DND-41 (cell line): ENCODE measurements around the gene DNAH17.

Source experiments
- ATAC-seq: fragments of 200-7000 bp; cut with Tn5 transposase; 3 replicates; pipeline ENCODE4 v1.9.1; 2021; ENCODE audit warnings: low read depth; ENCODE audit not compliant: insufficient read depth
- DNase-seq: peaks from one replicate; pipeline ENCODE4 v3.0.0-alpha.2; 2020
- H2AFZ ChIP-seq: 2 replicates; pipeline ENCODE4 v1.6.0; 2012; ENCODE audit warnings: low read depth, low read length
- H3K27ac ChIP-seq: 2 replicates; pipeline ENCODE4 v1.5.1; 2012; ENCODE audit warnings: low read length, inconsistent platforms
- H3K27me3 ChIP-seq: fragments of 200-600 bp; sonication (generic); 2 replicates; pipeline ENCODE4 v1.6.0; 2012; ENCODE audit warnings: low read length, mild to moderate bottlenecking, inconsistent platforms; ENCODE audit not compliant: insufficient read depth, poor library complexity
- H3K36me3 ChIP-seq: 2 replicates; pipeline ENCODE4 v1.5.1; 2012; ENCODE audit warnings: low read length, inconsistent platforms; ENCODE audit not compliant: insufficient read depth
- H3K4me1 ChIP-seq: 2 replicates; pipeline ENCODE4 v1.5.1; 2012; ENCODE audit warnings: mild to moderate bottlenecking, low read length; ENCODE audit not compliant: insufficient read depth
- H3K4me2 ChIP-seq: 2 replicates; pipeline ENCODE4 v1.6.0; 2012; ENCODE audit warnings: mild to moderate bottlenecking, moderate library complexity, low read length, inconsistent platforms; ENCODE audit not compliant: insufficient read depth
- H3K4me3 ChIP-seq, 2 experiments: fragments of 200-600 bp in 1 of 2; shearing (Covaris generic) in 1 of 2; 2 replicates each; pipeline ENCODE4 v1.5.1; 2012 to 2016; ENCODE audit warnings: inconsistent platforms in 2 of 2, low read length in 2 of 2, mild to moderate bottlenecking in 2 of 2, low read depth in 1 of 2, moderate library complexity in 1 of 2
- H3K79me2 ChIP-seq: 2 replicates; pipeline ENCODE4 v1.6.0; 2012; ENCODE audit warnings: low read length, inconsistent platforms; ENCODE audit not compliant: insufficient read depth
- H3K9ac ChIP-seq: 2 replicates; pipeline ENCODE4 v1.6.0; 2012; ENCODE audit warnings: low read depth, mild to moderate bottlenecking, inconsistent platforms, low read length, moderate library complexity
- H3K9me3 ChIP-seq: 2 replicates; pipeline ENCODE4 v1.5.1; 2012; ENCODE audit warnings: low read length, moderate library complexity, mild to moderate bottlenecking, inconsistent platforms; ENCODE audit not compliant: insufficient read depth, severe bottlenecking
- H4K20me1 ChIP-seq: 2 replicates; pipeline ENCODE4 v1.6.0; 2012; ENCODE audit warnings: low read length; ENCODE audit not compliant: insufficient read depth
- EZH2 ChIP-seq: IDR thresholded peaks from 3 replicates; pipeline ENCODE4 v1.6.1; 2012; ENCODE audit warnings: borderline replicate concordance, low read depth, mild to moderate bottlenecking, moderate library complexity, low read length, inconsistent platforms; ENCODE audit not compliant: severe bottlenecking
- TF ChIP-seq, protein P1 (sequence below): IDR thresholded peaks from 2 replicates; pipeline ENCODE4 v1.5.1; 2012; ENCODE audit warnings: borderline replicate concordance, low read length, moderate library complexity, mild to moderate bottlenecking; ENCODE audit not compliant: poor library complexity, severe bottlenecking; ENCODE audit errors: extremely low read depth

DNAH17 gene

DNA sequence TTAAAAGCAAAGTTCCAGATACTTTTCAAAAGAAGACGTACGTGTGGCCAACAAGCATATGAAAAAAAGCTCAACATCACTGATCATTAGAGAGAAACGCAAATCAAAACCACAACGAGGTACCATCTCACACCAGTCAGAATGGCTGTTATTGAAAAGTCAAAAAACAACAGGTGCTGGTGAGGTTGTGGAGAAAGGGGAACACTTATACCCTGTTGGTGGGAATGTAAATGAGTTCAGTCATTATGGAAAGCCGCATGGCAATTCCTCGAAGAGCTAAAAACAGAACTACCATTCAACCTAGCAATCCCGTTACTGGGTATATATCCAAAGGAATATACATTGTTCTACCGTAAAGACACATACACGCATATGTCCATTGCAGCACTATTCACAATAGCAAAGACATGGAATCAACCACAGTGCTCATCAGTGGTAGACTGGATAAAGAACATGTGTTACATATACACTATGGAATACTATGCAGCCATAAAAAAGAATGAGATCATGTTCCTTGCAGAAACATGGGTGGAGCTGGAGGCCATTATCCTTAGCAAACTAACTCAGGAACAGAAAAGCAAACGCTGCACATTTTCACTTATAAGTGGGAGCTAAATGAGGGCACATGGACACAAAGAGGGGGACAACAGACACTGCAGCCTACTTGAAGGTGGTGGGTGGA lies 31.1 kb upstream of the DNAH17 start:
- H4K20me1 ChIP-seq: no peaks in the 10 kb centered on the region; the same call in 1 of the 2 replicates
- ATAC-seq (no peak), DNase-seq (no peak)
- no peak overlapping the region for H3K4me3 ChIP-seq
- peaks cover 6% of the 10 kb centered on the region for H3K27me3 ChIP-seq
- no peaks in the 10 kb centered on the region for H3K79me2 ChIP-seq
- TF ChIP-seq, protein P1, sequence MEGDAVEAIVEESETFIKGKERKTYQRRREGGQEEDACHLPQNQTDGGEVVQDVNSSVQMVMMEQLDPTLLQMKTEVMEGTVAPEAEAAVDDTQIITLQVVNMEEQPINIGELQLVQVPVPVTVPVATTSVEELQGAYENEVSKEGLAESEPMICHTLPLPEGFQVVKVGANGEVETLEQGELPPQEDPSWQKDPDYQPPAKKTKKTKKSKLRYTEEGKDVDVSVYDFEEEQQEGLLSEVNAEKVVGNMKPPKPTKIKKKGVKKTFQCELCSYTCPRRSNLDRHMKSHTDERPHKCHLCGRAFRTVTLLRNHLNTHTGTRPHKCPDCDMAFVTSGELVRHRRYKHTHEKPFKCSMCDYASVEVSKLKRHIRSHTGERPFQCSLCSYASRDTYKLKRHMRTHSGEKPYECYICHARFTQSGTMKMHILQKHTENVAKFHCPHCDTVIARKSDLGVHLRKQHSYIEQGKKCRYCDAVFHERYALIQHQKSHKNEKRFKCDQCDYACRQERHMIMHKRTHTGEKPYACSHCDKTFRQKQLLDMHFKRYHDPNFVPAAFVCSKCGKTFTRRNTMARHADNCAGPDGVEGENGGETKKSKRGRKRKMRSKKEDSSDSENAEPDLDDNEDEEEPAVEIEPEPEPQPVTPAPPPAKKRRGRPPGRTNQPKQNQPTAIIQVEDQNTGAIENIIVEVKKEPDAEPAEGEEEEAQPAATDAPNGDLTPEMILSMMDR: no peak
- no peak for TF ChIP-seq EZH2
- no peak overlapping the region for H3K9ac ChIP-seq
- no peak overlapping the region for H3K4me2 ChIP-seq
- H3K36me3 ChIP-seq: no peaks in the 10 kb centered on the region
- H3K27ac ChIP-seq: no peak overlapping the region
- H3K9me3 ChIP-seq: no peaks in the 10 kb centered on the region
- no peak overlapping the region for H2AFZ ChIP-seq
- H3K4me1 ChIP-seq: no peaks in the 10 kb centered on the region

DNA sequence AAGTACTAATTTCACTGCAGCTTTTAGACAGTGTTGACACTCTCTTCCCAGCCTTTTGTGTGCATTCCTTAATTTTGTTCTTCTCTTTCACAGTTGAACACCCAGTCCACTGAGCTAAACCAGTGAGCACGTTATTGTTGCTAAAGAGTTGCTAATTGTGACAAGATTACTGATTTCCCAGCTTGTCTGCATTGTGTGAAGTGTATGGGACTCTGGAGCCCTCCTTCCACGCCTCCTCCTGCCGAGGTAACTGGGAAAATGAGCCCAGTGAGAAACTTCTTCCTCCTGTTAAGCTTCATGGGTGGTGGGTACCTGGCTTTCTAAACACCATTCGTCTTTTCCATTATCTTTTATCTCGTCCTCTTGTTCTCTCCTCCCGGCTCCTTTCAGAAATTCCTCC lies 29.8 kb upstream of the DNAH17 start:
- H3K27ac ChIP-seq: no peak overlapping the region
- TF ChIP-seq, protein P1: no peak
- TF ChIP-seq EZH2: no peak
- H3K4me3 ChIP-seq: no peak overlapping the region
- H3K4me1 ChIP-seq: no peaks in the 10 kb centered on the region
- H3K9ac ChIP-seq: no peak overlapping the region
- peaks cover under 1% of the 10 kb centered on the region for H3K27me3 ChIP-seq
- H3K9me3 ChIP-seq: no peaks in the 10 kb centered on the region
- no peaks in the 10 kb centered on the region for H3K36me3 ChIP-seq
- ATAC-seq (no peak), DNase-seq (no peak)
- H4K20me1 ChIP-seq: no peaks in the 10 kb centered on the region; the same call in 1 of the 2 replicates
- no peaks in the 10 kb centered on the region for H3K79me2 ChIP-seq
- no peak overlapping the region for H2AFZ ChIP-seq
- no peak overlapping the region for H3K4me2 ChIP-seq

DNA sequence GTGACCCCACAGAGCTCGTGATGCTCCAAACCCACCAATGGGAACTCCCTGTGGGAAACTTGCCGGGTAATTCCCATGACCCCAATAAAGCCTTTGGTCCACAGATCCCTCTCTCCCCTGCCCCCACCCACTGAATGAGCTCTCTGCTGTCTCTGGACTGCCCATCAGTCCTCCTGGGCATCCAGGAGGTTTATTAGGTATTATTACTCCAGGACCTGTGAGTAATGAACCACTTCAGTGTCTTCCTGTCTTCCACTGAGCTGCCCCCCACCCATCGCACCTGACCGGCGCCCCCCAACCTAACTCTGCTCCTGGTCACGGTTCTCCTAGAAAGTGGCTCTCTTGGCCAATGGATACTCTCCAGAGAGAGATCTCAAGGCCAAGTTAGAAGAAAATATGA lies 28.7 kb upstream of the DNAH17 start:
- ATAC-seq: no peak
- no peaks in the 10 kb centered on the region for H3K27me3 ChIP-seq

More for the DNA sequence above, 28.7 kb upstream of the DNAH17 start:
- Histone ChIP-seq H4K20me1 (no peaks in the 10 kb centered on the region), H3K36me3 (no peaks in the 10 kb centered on the region), H3K4me1 (no peaks in the 10 kb centered on the region), H3K4me2 (no peak overlapping the region), H3K9me3 (no peaks in the 10 kb centered on the region), H3K4me3 (no peak overlapping the region), H3K79me2 (no peaks in the 10 kb centered on the region), H3K27ac (no peak overlapping the region), H3K9ac (no peak overlapping the region), H2AFZ (no peak overlapping the region)
- TF ChIP-seq EZH2: no peak
- TF ChIP-seq, protein P1: no peak
- DNase-seq: no peak
